GM19468 (cell line): Measurements from ENCODE around the gene ATP8B3.

Experiments used
- ATAC-seq: cut with Tn5 transposase; IDR thresholded peaks from one replicate; pipeline ENCODE4 v1.9.1; 2021; ENCODE audit warnings: mild to moderate bottlenecking, moderate library complexity, moderate number of reproducible peaks; ENCODE audit not compliant: unreplicated experiment; ENCODE audit errors: extremely low read depth

The ATP8B3 gene

DNA sequence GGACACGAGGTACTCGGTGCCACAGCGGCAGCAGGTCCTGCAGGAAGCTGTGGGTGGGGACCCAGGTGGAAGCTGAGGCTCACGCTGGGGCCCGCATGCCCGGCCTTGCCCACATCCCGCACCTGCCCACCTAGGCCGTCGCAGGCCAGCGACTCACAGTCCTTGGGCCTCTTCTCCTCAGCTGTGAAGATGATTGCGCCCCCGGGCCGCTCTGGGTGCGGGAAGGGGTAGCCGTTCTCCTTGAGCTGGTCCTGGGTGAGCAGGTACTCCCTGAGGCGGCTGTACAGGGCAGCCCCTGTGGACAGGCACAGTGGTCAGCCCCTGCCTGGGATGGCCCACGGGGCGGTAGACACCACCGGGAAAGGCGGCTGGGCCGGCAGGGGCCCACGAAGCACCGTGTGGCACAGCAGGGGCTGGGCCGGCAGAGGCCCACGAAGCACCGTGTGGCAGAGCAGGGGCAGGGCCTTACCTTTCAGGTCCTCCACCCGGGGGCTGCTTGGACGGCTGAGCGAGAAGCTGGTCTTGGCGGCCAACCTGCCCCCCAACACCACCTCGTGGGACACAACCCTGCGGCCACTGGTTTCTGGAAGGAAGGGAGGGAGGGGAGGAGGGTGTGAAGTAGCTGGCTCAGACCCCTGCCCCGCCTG is 6.6 kb upstream of the ATP8B3 start:
- ATAC-seq: no peak

DNA sequence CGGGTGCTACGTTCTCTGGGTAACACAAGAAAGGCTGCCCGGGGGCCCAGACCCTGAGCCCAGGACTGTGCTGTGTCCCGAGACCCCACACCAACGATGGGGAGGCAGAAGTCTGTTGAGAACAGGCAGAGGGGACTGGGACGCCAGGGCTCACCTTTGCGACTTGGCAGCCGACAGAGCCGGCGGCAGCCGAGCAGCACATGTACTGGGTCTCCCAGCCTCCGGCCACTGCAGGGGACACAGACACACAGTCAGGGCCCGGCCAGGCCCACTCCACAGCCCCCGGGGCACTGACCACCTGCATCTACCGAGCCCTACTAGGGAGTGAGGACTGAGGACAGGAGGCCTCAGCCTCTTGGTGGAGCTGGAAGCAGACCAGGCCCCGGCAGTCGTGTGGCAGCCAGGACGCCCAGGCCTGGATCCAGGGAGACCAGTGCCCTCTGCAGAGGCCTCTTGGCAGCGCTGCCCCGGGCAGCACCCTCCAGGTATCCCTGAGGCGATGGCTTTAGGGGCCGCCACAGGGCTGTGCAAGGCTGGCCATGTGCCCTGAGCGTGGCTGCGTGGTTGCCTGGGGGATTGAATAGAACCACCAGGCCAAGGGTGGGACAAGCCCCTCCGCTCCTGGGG is 5.6 kb upstream of the ATP8B3 start:
- ATAC-seq: no peak

DNA sequence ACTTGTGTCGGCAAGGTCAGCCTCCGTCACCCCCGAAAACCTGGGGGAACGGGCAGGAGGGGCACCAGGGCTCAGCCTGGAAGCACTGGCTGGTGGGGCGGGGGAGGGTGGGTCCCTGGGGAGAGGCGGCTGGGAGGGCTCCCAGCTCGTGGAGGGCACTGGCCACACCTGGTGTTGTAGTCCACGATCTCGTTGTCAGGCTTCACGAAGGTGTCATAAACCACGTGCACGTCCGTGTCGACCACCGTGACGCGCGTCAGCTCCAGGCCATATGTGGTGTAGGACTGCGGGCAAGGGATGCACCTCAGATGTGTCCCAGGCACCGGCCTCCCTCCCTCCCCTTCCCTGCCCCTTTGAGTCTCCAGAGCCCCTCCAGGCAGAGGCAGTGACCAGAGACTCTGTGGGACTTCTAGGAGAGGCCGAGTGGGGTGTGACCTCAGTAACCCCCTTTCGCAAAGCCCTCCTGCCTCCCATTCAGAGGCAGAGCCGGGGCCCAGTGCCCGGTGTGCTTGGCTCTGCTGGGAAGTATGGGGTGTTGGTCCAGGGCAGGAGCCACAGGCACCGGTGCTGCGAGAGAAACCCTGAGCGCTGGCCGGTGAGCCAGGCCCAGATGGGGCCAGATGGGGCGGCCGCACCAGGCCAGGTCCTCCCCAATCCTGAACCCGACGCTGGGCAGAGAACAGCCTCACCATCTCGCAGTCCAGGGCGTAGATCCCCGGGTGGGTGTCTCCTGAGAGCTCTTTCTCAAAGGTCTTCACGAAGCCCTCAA is 4.6 kb upstream of the ATP8B3 start:
- ATAC-seq: no peak

- no peak for ATAC-seq
Measured at GRCh38 chr19:1815605-1816529, 3.8 kb upstream of the ATP8B3 start.

- ATAC-seq: no peak
Measured at GRCh38 chr19:1814833-1815604, 2.9 kb upstream of the ATP8B3 start.

DNA sequence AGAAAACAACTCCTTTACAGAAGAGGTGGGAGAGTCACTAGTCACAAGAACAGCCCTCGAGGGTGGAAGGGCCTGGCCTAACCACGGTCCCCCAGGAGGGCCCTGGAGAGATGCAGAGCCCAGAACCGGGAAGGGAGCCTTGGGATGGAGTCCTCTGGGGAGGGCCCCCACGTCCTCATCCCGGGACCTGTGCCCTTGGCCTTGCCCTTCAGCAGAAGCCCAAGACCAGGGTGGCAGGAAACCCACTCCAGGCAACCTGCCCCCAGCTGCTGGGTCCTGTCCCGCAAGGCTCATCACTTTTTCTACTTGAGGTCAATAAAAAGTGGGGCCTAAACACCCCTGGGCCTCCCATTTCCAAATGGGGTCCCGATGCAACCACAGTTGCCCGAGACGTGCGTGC is 2.3 kb upstream of the ATP8B3 start:
- ATAC-seq: no peak

DNA sequence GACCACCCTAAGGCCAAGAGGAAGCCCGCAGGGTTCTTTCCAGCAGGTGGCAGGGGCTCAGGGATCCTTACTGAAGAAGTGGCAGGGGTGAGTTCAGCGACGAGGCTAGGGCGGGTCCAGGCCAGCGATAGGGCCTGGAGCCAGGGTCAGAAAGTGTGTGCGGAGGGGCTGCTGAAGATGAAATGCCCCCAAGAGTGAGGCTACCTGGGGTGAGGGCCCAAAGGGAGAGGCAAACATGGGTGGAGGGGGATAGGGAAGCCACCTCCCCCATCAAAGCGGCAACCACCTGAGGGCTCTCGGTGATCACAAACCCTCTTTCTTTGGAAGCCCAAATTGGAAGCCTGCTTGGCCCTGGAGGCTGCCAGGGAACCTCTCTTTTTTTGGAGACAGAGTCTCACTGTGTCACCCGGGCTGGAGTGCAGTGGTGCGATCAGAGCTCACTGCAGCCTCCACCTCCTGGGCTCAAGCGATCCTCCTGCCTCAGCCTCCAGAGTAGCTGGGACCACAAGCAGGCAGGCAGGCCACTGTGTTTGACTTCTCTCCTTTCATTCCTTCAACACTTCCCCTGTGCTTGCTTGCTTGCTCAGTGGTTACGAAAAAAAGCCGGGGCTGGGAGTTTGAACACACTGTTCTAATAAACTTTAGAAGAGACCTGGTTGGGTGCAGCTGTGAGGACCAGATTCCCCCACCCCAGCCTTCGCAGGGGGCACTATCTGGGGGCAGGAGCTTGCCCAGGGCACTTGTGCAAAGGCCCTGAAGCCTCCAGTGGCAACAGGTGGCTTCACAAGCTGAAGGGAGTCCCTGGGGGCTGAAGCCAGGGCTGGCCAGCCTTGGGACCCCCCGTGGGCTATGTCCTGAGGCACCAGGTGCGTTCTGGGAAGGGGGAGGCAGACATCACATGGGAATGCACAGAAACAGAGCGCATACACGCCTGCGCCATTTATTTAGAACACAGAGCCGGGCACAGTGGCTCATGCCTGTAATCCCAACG is 1.4 kb upstream of the ATP8B3 start:
- no peak for ATAC-seq

DNA sequence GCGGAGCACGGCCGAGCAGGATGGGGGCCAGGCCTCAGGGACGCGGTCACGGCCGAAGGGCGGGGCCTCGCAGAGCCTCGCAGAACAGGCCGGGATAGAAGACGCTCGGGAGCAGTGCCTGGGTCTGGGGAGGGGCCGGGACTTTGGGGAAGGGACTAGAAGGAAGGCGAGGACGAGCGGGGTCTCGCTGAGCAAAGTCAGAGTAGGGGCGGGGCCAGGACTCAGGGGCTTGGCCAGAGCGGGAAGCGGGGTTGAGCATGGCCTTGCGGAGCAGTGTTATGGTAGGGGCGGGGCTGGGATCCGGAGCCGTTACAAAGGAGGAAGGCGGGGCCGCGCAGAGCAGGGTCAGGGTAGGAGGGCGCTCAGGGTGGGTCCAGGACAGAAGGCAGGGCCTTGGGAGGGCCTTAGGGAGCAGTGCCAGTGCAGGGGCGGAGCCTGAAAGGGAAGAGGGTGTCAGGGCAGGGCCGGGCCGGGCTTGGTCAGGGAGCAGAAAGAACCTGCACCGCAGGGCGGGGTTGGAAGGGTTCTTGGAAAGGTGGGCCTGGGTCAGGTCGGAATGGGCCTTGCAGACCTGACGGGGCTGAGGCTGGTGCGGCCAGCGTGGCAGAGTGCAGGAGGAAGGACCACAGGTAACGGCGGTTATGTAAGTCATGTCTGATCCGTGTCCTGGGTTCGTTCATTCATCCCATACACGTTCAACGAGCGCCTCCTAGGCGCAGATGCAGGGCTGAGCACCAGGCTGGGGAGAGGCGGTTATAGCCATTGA is 533 bp upstream of the ATP8B3 start:
- peak; percentile 28 for ATAC-seq

GRCh38 chr19:1811472-1811894 is 593 bp downstream of the ATP8B3 start:
- no peak for ATAC-seq

DNA sequence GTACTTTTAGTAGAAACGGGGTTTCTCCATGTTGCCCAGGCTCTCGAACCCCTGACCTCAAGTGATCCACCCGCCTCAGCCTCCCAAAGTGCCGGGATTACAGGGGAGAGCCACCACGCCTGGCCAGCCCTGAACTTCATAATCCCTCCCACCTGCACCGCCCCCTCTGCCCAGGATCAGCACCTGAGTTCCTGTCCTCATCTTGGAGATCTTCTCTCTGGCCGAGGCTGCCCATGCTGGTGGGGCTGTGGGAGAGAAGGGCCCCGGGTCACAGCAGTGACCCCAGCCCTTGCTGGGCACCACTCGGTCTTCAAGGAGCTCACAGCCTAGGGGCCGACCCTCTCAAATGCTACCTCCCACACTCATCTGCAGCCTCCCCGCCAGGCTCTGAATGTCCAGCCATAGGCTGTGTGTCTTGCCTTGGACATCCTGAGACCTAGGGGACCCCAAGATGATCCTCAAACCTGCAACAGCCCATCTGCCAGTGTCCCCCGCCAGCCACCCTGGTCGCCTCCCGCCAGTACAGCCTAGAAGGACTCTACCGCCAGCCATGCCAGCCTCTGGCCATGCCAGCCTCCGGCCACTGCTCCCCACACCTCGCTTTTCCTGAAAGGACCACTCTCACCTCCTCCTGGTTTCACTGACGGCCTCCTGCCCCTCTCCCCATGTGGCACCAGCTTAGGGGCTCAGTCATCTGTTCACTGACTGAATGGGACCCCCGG is 1.5 kb downstream of the ATP8B3 start:
- ATAC-seq: no peak

DNA sequence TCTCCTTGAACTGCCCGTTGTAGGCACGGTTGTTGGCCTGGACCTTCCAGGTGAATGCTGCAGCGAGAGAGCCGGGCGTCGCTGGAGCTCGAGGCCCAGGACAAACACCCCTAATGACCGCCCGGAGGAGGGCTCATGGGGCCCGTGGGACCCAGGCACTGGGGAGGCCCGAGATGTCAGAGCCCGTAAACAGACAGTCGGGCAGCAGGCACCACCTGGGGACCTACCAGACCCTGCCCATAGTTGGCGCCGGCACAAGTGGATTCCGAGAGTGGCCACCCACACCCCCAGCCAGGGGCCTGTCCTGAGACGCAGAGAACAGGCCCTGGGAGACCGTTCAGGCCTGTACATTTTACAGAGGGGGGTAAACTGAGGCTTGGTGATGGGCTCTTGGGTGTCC is 2.4 kb downstream of the ATP8B3 start:
- no peak for ATAC-seq

GRCh38 chr19:1808395-1808731 is 3.7 kb downstream of the ATP8B3 start:
- no peak for ATAC-seq

- ATAC-seq: no peak
Measured at GRCh38 chr19:1807695-1808394, 4.2 kb downstream of the ATP8B3 start.

DNA sequence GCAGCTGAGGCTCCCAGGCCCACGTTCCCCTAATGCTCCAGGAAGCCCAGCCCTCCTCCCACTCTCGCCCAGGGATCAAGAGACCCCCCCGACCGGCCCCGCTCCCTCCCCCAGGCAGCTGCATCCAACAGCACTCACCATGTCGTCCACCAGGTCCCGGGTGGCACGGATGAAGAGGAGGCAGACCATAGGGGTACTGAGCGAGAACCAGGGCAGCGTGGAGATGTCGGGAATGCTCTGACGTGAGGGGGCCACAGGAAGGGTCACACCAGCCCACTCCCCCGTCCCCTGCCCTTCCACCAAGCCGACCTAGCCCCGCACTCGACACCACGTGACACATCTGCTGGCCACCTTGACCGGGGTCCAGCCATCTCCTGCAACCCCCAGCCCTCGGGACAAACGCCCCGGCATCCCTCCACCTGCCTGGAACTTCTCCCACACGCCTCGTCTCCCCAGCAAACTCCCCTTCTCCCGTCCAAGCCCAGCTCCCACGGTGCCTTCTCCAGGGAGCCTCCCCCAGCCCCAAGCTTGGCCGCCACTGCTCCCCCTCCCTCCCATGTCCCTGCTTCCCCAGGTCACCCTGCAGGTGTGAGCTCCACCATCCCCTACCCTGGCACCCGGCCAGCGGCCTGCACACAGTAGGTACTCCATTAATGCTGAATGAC is 4.9 kb downstream of the ATP8B3 start:
- ATAC-seq: no peak

GRCh38 chr19:1806184-1807029 is 5.7 kb downstream of the ATP8B3 start:
- no peak for ATAC-seq
